ENCODE data around the gene EHD4.

Gene EHD4

GRCh38 chr15:41871175-41871905 is 101.0 kb downstream of the EHD4 start:
- no peak overlapping the region for H3K4me3 ChIP-seq (ENCODE audit: low read depth, low read length)
- TF ChIP-seq CTCF (IDR thresholded peaks at IDR 0.05; ENCODE audit: insufficient read depth, low read length, missing control alignments): no peak
- POLR2A ChIA-PET: interaction anchor here (0.9 to 1.0 kb wide), 2 partner anchors 10 to 24 kb away, joined by 3 read pairs; no protein-coding TSS in a partner anchor
- no peak for DNase-seq (ENCODE audit: low read depth, low spot score)
- CTCF ChIA-PET: interaction anchor here (0.8 to 1.8 kb wide), 5 partner anchors 9 to 60 kb away, joined by 3 to 7 read pairs (median 4); no protein-coding TSS in a partner anchor

GRCh38 chr15:41870689-41871081 is 101.7 kb downstream of the EHD4 start:
- CTCF ChIA-PET: interaction anchor here (0.8 to 1.8 kb wide), 5 partner anchors 9 to 60 kb away, joined by 3 to 7 read pairs (median 4); no protein-coding TSS in a partner anchor
- no peak overlapping the region for H3K4me3 ChIP-seq (ENCODE audit: low read depth, low read length)
- no peak for DNase-seq (ENCODE audit: low read depth, low spot score)
- POLR2A ChIA-PET: interaction anchor here (0.9 to 1.0 kb wide), 2 partner anchors 10 to 24 kb away, joined by 3 read pairs; no protein-coding TSS in a partner anchor
- TF ChIP-seq CTCF (IDR thresholded peaks at IDR 0.05; ENCODE audit: insufficient read depth, low read length, missing control alignments): no peak

GRCh38 chr15:41869770-41870688 is 102.3 kb downstream of the EHD4 start:
- TF ChIP-seq CTCF (IDR thresholded peaks at IDR 0.05; ENCODE audit: insufficient read depth, low read length, missing control alignments): no peak
- DNase-seq (ENCODE audit: low read depth, low spot score): no peak
- POLR2A ChIA-PET: interaction anchor here (0.6 to 1.0 kb wide), 3 partner anchors 11 to 114 kb away, joined by 3 read pairs; no protein-coding TSS in a partner anchor

GRCh38 chr15:41868321-41868720 is 104.0 kb downstream of the EHD4 start:
- CTCF ChIA-PET: interaction anchor here (1.3 kb wide), 1 partner anchor 27 kb away, joined by 3 read pairs; no protein-coding TSS in a partner anchor

More at GRCh38 chr15:41869770-41870688, 102.3 kb downstream of the EHD4 start:
- CTCF ChIA-PET: interaction anchor here (0.8 to 1.8 kb wide), 5 partner anchors 8 to 59 kb away, joined by 3 to 7 read pairs (median 4); no protein-coding TSS in a partner anchor
- H3K4me3 ChIP-seq (ENCODE audit: low read depth, low read length): no peak overlapping the region

GRCh38 chr15:41866872-41867579 is 105.3 kb downstream of the EHD4 start:
- no peak for DNase-seq (ENCODE audit: low read depth, low spot score)
- TF ChIP-seq CTCF (IDR thresholded peaks at IDR 0.05; ENCODE audit: insufficient read depth, low read length, missing control alignments): no peak
- ChIA-PET POLR2A (no interaction called here), CTCF (interaction anchor here (0.8 to 1.3 kb wide), 2 partner anchors 28 to 55 kb away, joined by 3 to 4 read pairs; no protein-coding TSS in a partner anchor)
- H3K4me3 ChIP-seq (ENCODE audit: low read depth, low read length): no peak overlapping the region

More at GRCh38 chr15:41868321-41868720, 104.0 kb downstream of the EHD4 start:
- DNase-seq (ENCODE audit: low read depth, low spot score): no peak
- H3K4me3 ChIP-seq (ENCODE audit: low read depth, low read length): no peak overlapping the region
- POLR2A ChIA-PET: no interaction called here
- no peak for TF ChIP-seq CTCF (IDR thresholded peaks at IDR 0.05; ENCODE audit: insufficient read depth, low read length, missing control alignments)
